Keratinocyte (primary cell): ENCODE measurements around the gene TNNT1.

Experiments
- CTCF ChIP-seq, 3 experiments: IDR thresholded peaks in 1 of 3; conservative IDR thresholded peaks in 1 of 3; optimal IDR thresholded peaks in 1 of 3; 2 replicates in 2 of 3; 3 replicates in 1 of 3; pipeline versions ENCODE3 to v1.5.1; 2011; ENCODE audit warnings: low read length in 3 of 3, mild to moderate bottlenecking in 3 of 3, moderate library complexity in 2 of 3, control low read depth in 1 of 3, inconsistent platforms in 1 of 3; ENCODE audit not compliant: insufficient read depth in 2 of 3; ENCODE audit errors: extremely low read depth in 1 of 3
- EZH2 ChIP-seq: IDR thresholded peaks from one replicate; pipeline ENCODE4 v1.6.1; 2012; ENCODE audit warnings: inconsistent platforms, mild to moderate bottlenecking, low read length, moderate library complexity

GRCh38 chr19:55087542-55087901, 61.5 kb downstream of the TNNT1 start:
- TF ChIP-seq CTCF (optimal IDR thresholded peaks at IDR 0.05 in 1 of 3, IDR thresholded peaks at IDR 0.05 in 1 of 3, conservative IDR thresholded peaks at IDR 0.05 in 1 of 3; ENCODE audit: extremely low read depth in 1 of 3, insufficient read depth in 2 of 3, low read length in 3 of 3) (no peak), EZH2 (no peak)
